ENCODE data around the gene MICOS13. TPM values are rescaled to one million over a fixed set of nuclear protein-coding genes. Genes with fewer than 3 reads are reported as not detected.

The MICOS13 gene
- total and polyA plus RNA-seq, 10 of the 15 experiments (the other 5 are each of a cell fraction or from before 2014, with no cell fraction given) = 9.4 to 211 (median 51.3) TPM

- TF ChIP-seq ZNF592 (IDR thresholded peaks at IDR 0.05) = no peak
- TF ChIP-seq POLR2AphosphoS2 (IDR thresholded peaks at IDR 0.05; ENCODE audit: low read depth, low read length) = no peak
- no peak for TF ChIP-seq ZNF687 (IDR thresholded peaks at IDR 0.05)
- no peak for TF ChIP-seq EP300 (IDR thresholded peaks at IDR 0.05; ENCODE audit: borderline replicate concordance in 1 of 2, control insufficient read depth in 1 of 2, low read depth in 2 of 2, low read length in 2 of 2)
- TF ChIP-seq ZBTB33 (IDR thresholded peaks at IDR 0.05) = no peak
- no peak for TF ChIP-seq RBBP5 (conservative IDR thresholded peaks at IDR 0.05)
- TF ChIP-seq NRF1 (conservative IDR thresholded peaks at IDR 0.05; ENCODE audit: low read depth, low read length) = no peak
Observed at GRCh38 chr19:5628461-5628860, 51.9 kb downstream of the MICOS13 start (continued).

Other genes with a start within 250 kb of the MICOS13 start
Only the 7 nearest of the 17 such genes appear.
- 30.3 and 36.3 TPM in 2 replicates for gene SAFB2, start 57.7 kb downstream of the MICOS13 start, total RNA-seq (2014; rRNA removed)
- gene SAFB2, start 57.7 kb downstream of the MICOS13 start, total RNA-seq (2014; rRNA removed; fragmentation: Illumina TruSeq; extraction: Trizol) = 33.3 and 34.5 TPM in 2 replicates
- 78.3 and 89.2 TPM in 2 replicates for gene SAFB2, start 57.7 kb downstream of the MICOS13 start, total RNA-seq (2021)
- gene SAFB2, start 57.7 kb downstream of the MICOS13 start, polyA plus RNA-seq (2011; rRNA removed) = 26.5 and 27.7 TPM in 2 replicates
- 49.6 and 53.2 TPM in 2 replicates for gene SAFB2, start 57.7 kb downstream of the MICOS13 start, polyA plus RNA-seq (2014; fragmentation: Illumina TruSeq; extraction: Trizol)
- gene SAFB2, start 57.7 kb downstream of the MICOS13 start, polyA plus RNA-seq (2014; fragmentation: Nextera tagmentation; extraction: Ambion mirVana) = 10 to 100 TPM in 1 of 2 experiments, 1 to 10 TPM in 1; 4.5 to 24.6 TPM
- gene SAFB2, start 57.7 kb downstream of the MICOS13 start, polyA plus RNA-seq (2014; rRNA removed) = 52.7 and 57.8 TPM in 2 replicates
- gene SAFB2, start 57.7 kb downstream of the MICOS13 start, polyA plus RNA-seq (2016; fragmentation: Nextera tagmentation; extraction: Ambion mirVana) = 10 to 100 TPM; 70.0 to 74.1 TPM
- 45.0 and 55.9 TPM in 2 replicates for gene SAFB, start 57.4 kb downstream of the MICOS13 start, total RNA-seq (2014; rRNA removed)
- 49.2 and 53.0 TPM in 2 replicates for gene SAFB, start 57.4 kb downstream of the MICOS13 start, total RNA-seq (2014; rRNA removed; fragmentation: Illumina TruSeq; extraction: Trizol)
- gene SAFB, start 57.4 kb downstream of the MICOS13 start, total RNA-seq (2021) = 110 and 122 TPM in 2 replicates
- gene SAFB, start 57.4 kb downstream of the MICOS13 start, polyA plus RNA-seq (2011; rRNA removed) = 54.9 and 62.1 TPM in 2 replicates
- gene SAFB, start 57.4 kb downstream of the MICOS13 start, polyA plus RNA-seq (2014; fragmentation: Illumina TruSeq; extraction: Trizol) = 66.6 and 70.3 TPM in 2 replicates
- gene SAFB, start 57.4 kb downstream of the MICOS13 start, polyA plus RNA-seq (2014; fragmentation: Nextera tagmentation; extraction: Ambion mirVana) = 1 to 10 TPM; 1.6 to 2.9 TPM
- 114 and 122 TPM in 2 replicates for gene SAFB, start 57.4 kb downstream of the MICOS13 start, polyA plus RNA-seq (2014; rRNA removed)
- 100 to 1,000 TPM; 126 to 131 TPM for gene SAFB, start 57.4 kb downstream of the MICOS13 start, polyA plus RNA-seq (2016; fragmentation: Nextera tagmentation; extraction: Ambion mirVana)
- gene HSD11B1L, start 511 bp upstream of the MICOS13 start, total RNA-seq (2014; rRNA removed) = 1.2 and 1.7 TPM in 2 replicates
- gene HSD11B1L, start 511 bp upstream of the MICOS13 start, total RNA-seq (2014; rRNA removed; fragmentation: Illumina TruSeq; extraction: Trizol) = 0.49 and 0.55 TPM in 2 replicates
- gene HSD11B1L, start 511 bp upstream of the MICOS13 start, total RNA-seq (2021) = 1.1 and 1.5 TPM in 2 replicates
- gene HSD11B1L, start 511 bp upstream of the MICOS13 start, polyA plus RNA-seq (2011; rRNA removed) = 0.84 TPM in 2 replicates
- 0.29 TPM in 1 of 2 replicates, not detected in the other for gene HSD11B1L, start 511 bp upstream of the MICOS13 start, polyA plus RNA-seq (2014; fragmentation: Illumina TruSeq; extraction: Trizol)
- gene HSD11B1L, start 511 bp upstream of the MICOS13 start, polyA plus RNA-seq (2014; fragmentation: Nextera tagmentation; extraction: Ambion mirVana) = under 1 TPM in 1 of 2 experiments, not detected in 1; 0.35 TPM
- 1.0 and 1.6 TPM in 2 replicates for gene HSD11B1L, start 511 bp upstream of the MICOS13 start, polyA plus RNA-seq (2014; rRNA removed)
- gene HSD11B1L, start 511 bp upstream of the MICOS13 start, polyA plus RNA-seq (2016; fragmentation: Nextera tagmentation; extraction: Ambion mirVana) = 1 to 10 TPM; 1.1 to 1.8 TPM
- gene RPL36, start 9.8 kb upstream of the MICOS13 start, total RNA-seq (2014; rRNA removed) = 1,704 and 2,091 TPM in 2 replicates
- 1,553 and 1,673 TPM in 2 replicates for gene RPL36, start 9.8 kb upstream of the MICOS13 start, total RNA-seq (2014; rRNA removed; fragmentation: Illumina TruSeq; extraction: Trizol)
- 1,583 and 1,661 TPM in 2 replicates for gene RPL36, start 9.8 kb upstream of the MICOS13 start, total RNA-seq (2021)
- gene RPL36, start 9.8 kb upstream of the MICOS13 start, polyA plus RNA-seq (2011; rRNA removed) = 499 and 1,144 TPM in 2 replicates
- gene RPL36, start 9.8 kb upstream of the MICOS13 start, polyA plus RNA-seq (2014; fragmentation: Illumina TruSeq; extraction: Trizol) = 67.8 and 374 TPM in 2 replicates
- 1,000 to 10,000 TPM; 4,698 to 4,942 TPM for gene RPL36, start 9.8 kb upstream of the MICOS13 start, polyA plus RNA-seq (2014; fragmentation: Nextera tagmentation; extraction: Ambion mirVana)
- 2,015 and 2,575 TPM in 2 replicates for gene RPL36, start 9.8 kb upstream of the MICOS13 start, polyA plus RNA-seq (2014; rRNA removed)
- gene RPL36, start 9.8 kb upstream of the MICOS13 start, polyA plus RNA-seq (2016; fragmentation: Nextera tagmentation; extraction: Ambion mirVana) = 1,000 to 10,000 TPM; 2,328 to 2,411 TPM
- 85.0 and 92.7 TPM in 2 replicates for gene LONP1, start 39.6 kb upstream of the MICOS13 start, total RNA-seq (2014; rRNA removed)
- 38.6 and 44.0 TPM in 2 replicates for gene LONP1, start 39.6 kb upstream of the MICOS13 start, total RNA-seq (2014; rRNA removed; fragmentation: Illumina TruSeq; extraction: Trizol)
- gene LONP1, start 39.6 kb upstream of the MICOS13 start, total RNA-seq (2021) = 136 and 137 TPM in 2 replicates
- gene LONP1, start 39.6 kb upstream of the MICOS13 start, polyA plus RNA-seq (2011; rRNA removed) = 31.3 and 51.1 TPM in 2 replicates
- gene LONP1, start 39.6 kb upstream of the MICOS13 start, polyA plus RNA-seq (2014; fragmentation: Illumina TruSeq; extraction: Trizol) = 8.2 and 35.5 TPM in 2 replicates
- gene LONP1, start 39.6 kb upstream of the MICOS13 start, polyA plus RNA-seq (2014; fragmentation: Nextera tagmentation; extraction: Ambion mirVana) = 1 to 10 TPM in 1 of 2 experiments, under 1 TPM in 1; 0.61 to 3.2 TPM
- gene LONP1, start 39.6 kb upstream of the MICOS13 start, polyA plus RNA-seq (2014; rRNA removed) = 67.8 and 92.2 TPM in 2 replicates
- 100 to 1,000 TPM in 1 of 2 experiments, 10 to 100 TPM in 1; 86.5 to 100 TPM for gene LONP1, start 39.6 kb upstream of the MICOS13 start, polyA plus RNA-seq (2016; fragmentation: Nextera tagmentation; extraction: Ambion mirVana)
- gene CATSPERD, start 40.1 kb upstream of the MICOS13 start, total RNA-seq (2014; rRNA removed) = not detected in 2 replicates
- not detected in 2 replicates for gene CATSPERD, start 40.1 kb upstream of the MICOS13 start, total RNA-seq (2014; rRNA removed; fragmentation: Illumina TruSeq; extraction: Trizol)
- 0.10 TPM in 1 of 2 replicates, not detected in the other for gene CATSPERD, start 40.1 kb upstream of the MICOS13 start, total RNA-seq (2021)
- 0.11 TPM in 1 of 2 replicates, not detected in the other for gene CATSPERD, start 40.1 kb upstream of the MICOS13 start, polyA plus RNA-seq (2011; rRNA removed)
- gene CATSPERD, start 40.1 kb upstream of the MICOS13 start, polyA plus RNA-seq (2014; fragmentation: Illumina TruSeq; extraction: Trizol) = not detected in 2 replicates
- under 1 TPM in 1 of 2 experiments, not detected in 1; 0.02 TPM for gene CATSPERD, start 40.1 kb upstream of the MICOS13 start, polyA plus RNA-seq (2014; fragmentation: Nextera tagmentation; extraction: Ambion mirVana)
- gene CATSPERD, start 40.1 kb upstream of the MICOS13 start, polyA plus RNA-seq (2014; rRNA removed) = 0.06 TPM in 1 of 2 replicates, not detected in the other
- under 1 TPM; 0.21 to 0.38 TPM for gene CATSPERD, start 40.1 kb upstream of the MICOS13 start, polyA plus RNA-seq (2016; fragmentation: Nextera tagmentation; extraction: Ambion mirVana)
- gene PRR22, start 104.2 kb upstream of the MICOS13 start, total RNA-seq (2014; rRNA removed) = 2.2 and 2.8 TPM in 2 replicates
- gene PRR22, start 104.2 kb upstream of the MICOS13 start, total RNA-seq (2014; rRNA removed; fragmentation: Illumina TruSeq; extraction: Trizol) = 0.31 and 0.32 TPM in 2 replicates
- gene PRR22, start 104.2 kb upstream of the MICOS13 start, total RNA-seq (2021) = 2.5 and 3.1 TPM in 2 replicates
- 0.37 and 0.81 TPM in 2 replicates for gene PRR22, start 104.2 kb upstream of the MICOS13 start, polyA plus RNA-seq (2011; rRNA removed)
- gene PRR22, start 104.2 kb upstream of the MICOS13 start, polyA plus RNA-seq (2014; fragmentation: Illumina TruSeq; extraction: Trizol) = 0.34 TPM in 1 of 2 replicates, not detected in the other
- not detected for gene PRR22, start 104.2 kb upstream of the MICOS13 start, polyA plus RNA-seq (2014; fragmentation: Nextera tagmentation; extraction: Ambion mirVana)
- gene PRR22, start 104.2 kb upstream of the MICOS13 start, polyA plus RNA-seq (2014; rRNA removed) = 4.4 and 5.4 TPM in 2 replicates
- gene PRR22, start 104.2 kb upstream of the MICOS13 start, polyA plus RNA-seq (2016; fragmentation: Nextera tagmentation; extraction: Ambion mirVana) = 1 to 10 TPM; 1.2 to 1.4 TPM

Data from GM12878 (cell line).